HCT116 (cell line): ENCODE data around the gene FAM228B. TPM values are rescaled to one million over a fixed set of nuclear protein-coding genes. Genes with fewer than 3 reads are reported as not detected.

Experiments
- ATAC-seq: fragments of 200-7000 bp; cut with Tn5 transposase; 2 replicates; pipeline ENCODE4 v1.9.1; 2020; ENCODE audit warnings: mild to moderate bottlenecking, moderate library complexity
- BruUV-seq: library from RNA; stranded (reverse); fragments of 400-500 nt; replicated peaks from 2 replicates; lab custom pipeline; 2021; lab: Mats Ljungman, UMichigan
- CTCF ChIA-PET: fragments of 300-600 bp; sonication (Branson Sonifier 250); formaldehyde crosslinking; loops from one replicate; lab custom pipeline; 2021; ENCODE audit warnings: antibody characterized with exemption; lab: Charles Lee
- POLR2A ChIA-PET: fragments of 300-600, 350-600 bp; sonication (Branson Sonifier 250); formaldehyde crosslinking; loops from one replicate; lab custom pipeline; 2021; ENCODE audit warnings: antibody characterized with exemption; lab: Charles Lee
- RAD21 ChIA-PET, 2 experiments: fragments of 300-600 bp; sonication (Branson Sonifier 250); formaldehyde crosslinking; loops; one replicate each; lab custom pipeline; 2023; ENCODE audit warnings: low total read pairs in 2 of 2; ENCODE audit not compliant: uncharacterized antibody in 2 of 2, unreplicated experiment in 2 of 2, low non-redundant PET in 1 of 2; lab: Charles Lee
- DNase-seq: peaks from one replicate; pipeline ENCODE4 v3.0.0-alpha.2; 2010; ENCODE audit warnings: low read depth, low spot score
- H2AFZ ChIP-seq: fragments of 200-600 bp; shearing (Covaris generic), sonication (generic); 2 replicates; pipeline ENCODE4 v1.6.1; 2017; ENCODE audit warnings: low read depth, mixed run types, mixed read lengths, antibody characterized with exemption, low read length; ENCODE audit not compliant: poor library complexity, severe bottlenecking
- H3K27ac ChIP-seq: 2 replicates; pipeline ENCODE4 v1.5.1; 2012; ENCODE audit warnings: low read depth, low read length
- H3K27me3 ChIP-seq: fragments of 200-600 bp; sonication (generic); 2 replicates; pipeline ENCODE4 v1.6.1; 2016; ENCODE audit warnings: mixed run types, low read length, mixed read lengths; ENCODE audit not compliant: insufficient read depth
- H3K36me3 ChIP-seq, 2 experiments: fragments of 200-500 bp in 1 of 2; fragments of 200-600 bp in 1 of 2; sonication (Bioruptor generic) in 1 of 2; sonication (generic) in 1 of 2; 2 replicates each; pipeline versions ENCODE4 v1.5.1 to v1.6.1; 2014 to 2016; ENCODE audit warnings: low read length in 2 of 2, inconsistent platforms in 1 of 2, mixed read lengths in 1 of 2, mixed run types in 1 of 2; ENCODE audit not compliant: insufficient read depth in 2 of 2, control insufficient read depth in 1 of 2
- H3K4me1 ChIP-seq, 2 experiments: fragments of 200-600 bp in 1 of 2; sonication (generic) in 1 of 2; 2 replicates each; pipeline versions ENCODE4 v1.5.1 to v1.6.1; 2012 to 2017; ENCODE audit warnings: low read length in 2 of 2, inconsistent platforms in 1 of 2, mild to moderate bottlenecking in 1 of 2, mixed read lengths in 1 of 2, mixed run types in 1 of 2, moderate library complexity in 1 of 2; ENCODE audit not compliant: insufficient read depth in 2 of 2, control insufficient read depth in 1 of 2
- H3K4me2 ChIP-seq: fragments of 200-600 bp; sonication (generic); 2 replicates; pipeline ENCODE4 v1.6.1; 2017; ENCODE audit warnings: mixed run types, low read length, mixed read lengths
- H3K4me3 ChIP-seq, 2 experiments: fragments of 200-600 bp in 1 of 2; sonication (generic) in 1 of 2; replicated peaks in 1 of 2; 2 replicates each; pipeline ENCODE4 v1.5.1; 2011 to 2016; ENCODE audit warnings: low read length in 2 of 2, control low read depth in 1 of 2, low read depth in 1 of 2, mild to moderate bottlenecking in 1 of 2, mixed read lengths in 1 of 2, mixed run types in 1 of 2
- H3K79me2 ChIP-seq: fragments of 200-600 bp; sonication (generic); 2 replicates; pipeline ENCODE4 v1.6.1; 2017; ENCODE audit warnings: mild to moderate bottlenecking, mixed run types, low read length, moderate library complexity, mixed read lengths; ENCODE audit not compliant: insufficient read depth
- H3K9ac ChIP-seq: fragments of 200-600 bp; sonication (generic); 2 replicates; pipeline ENCODE4 v1.6.1; 2016; ENCODE audit warnings: low read length, mixed read lengths
- H3K9me2 ChIP-seq: fragments of 200-600 bp; sonication (generic), shearing (Covaris generic); 2 replicates; pipeline ENCODE4 v1.6.1; 2017; ENCODE audit warnings: mixed run types, mild to moderate bottlenecking, moderate library complexity; ENCODE audit not compliant: insufficient read depth
- H3K9me3 ChIP-seq, 2 experiments: fragments of 200-500 bp in 1 of 2; fragments of 200-600 bp in 1 of 2; sonication (Bioruptor generic) in 1 of 2; sonication (generic) in 1 of 2; 2 replicates each; pipeline ENCODE4 v1.6.1; 2014 to 2017; ENCODE audit warnings: low read length in 2 of 2, mixed read lengths in 2 of 2, inconsistent platforms in 1 of 2, low read depth in 1 of 2, mild to moderate bottlenecking in 1 of 2, mixed run types in 1 of 2, moderate library complexity in 1 of 2; ENCODE audit not compliant: control insufficient read depth in 1 of 2, insufficient read depth in 1 of 2
- H4K20me1 ChIP-seq: fragments of 200-600 bp; sonication (generic), shearing (Covaris generic); 2 replicates; pipeline ENCODE4 v1.6.1; 2017; ENCODE audit warnings: mixed run types, mild to moderate bottlenecking, moderate library complexity; ENCODE audit not compliant: insufficient read depth
- CBX3 ChIP-seq: IDR thresholded peaks from 2 replicates; pipeline ENCODE4 v1.6.1; 2012; ENCODE audit warnings: low read depth
- CEBPB ChIP-seq: IDR thresholded peaks from 2 replicates; pipeline ENCODE4 v1.6.1; 2012; ENCODE audit warnings: low read depth
- EGR1 ChIP-seq: IDR thresholded peaks from 2 replicates; pipeline ENCODE4 v1.6.1; 2012; ENCODE audit warnings: low read depth
- EZH2 ChIP-seq: fragments of 200-600 bp; sonication (generic); IDR thresholded peaks from 2 replicates; pipeline ENCODE4 v1.6.1; 2017; ENCODE audit warnings: antibody characterized with exemption, mixed run types
- JUND ChIP-seq: IDR thresholded peaks from 2 replicates; pipeline ENCODE4 v1.6.1; 2012
- POLR2A ChIP-seq: IDR thresholded peaks from 2 replicates; pipeline ENCODE4 v1.7.0; 2011; ENCODE audit warnings: borderline replicate concordance; ENCODE audit not compliant: insufficient read depth, insufficient read length; ENCODE audit errors: extremely low read depth
- POLR2AphosphoS5 ChIP-seq: IDR thresholded peaks from 2 replicates; pipeline ENCODE4 v1.6.1; 2011; ENCODE audit warnings: mild to moderate bottlenecking, low read depth, low read length, moderate library complexity
- RAD21 ChIP-seq: IDR thresholded peaks from 2 replicates; pipeline ENCODE4 v1.6.1; 2012; ENCODE audit warnings: low read depth, mild to moderate bottlenecking
- SIN3A ChIP-seq: IDR thresholded peaks from 2 replicates; pipeline ENCODE4 v1.6.1; 2012; ENCODE audit warnings: low read depth
- SP1 ChIP-seq: IDR thresholded peaks from 2 replicates; pipeline ENCODE4 v1.6.1; 2012; ENCODE audit warnings: low read depth
- SRF ChIP-seq: IDR thresholded peaks from 2 replicates; pipeline ENCODE4 v1.6.1; 2012; ENCODE audit warnings: low read depth
- TCF7L2 ChIP-seq: IDR thresholded peaks from 2 replicates; pipeline ENCODE4 v1.7.0; 2011; ENCODE audit warnings: borderline replicate concordance, inconsistent platforms; ENCODE audit not compliant: insufficient read depth, insufficient read length; ENCODE audit errors: extremely low read depth
- YY1 ChIP-seq: IDR thresholded peaks from 2 replicates; pipeline ENCODE4 v1.6.1; 2011; ENCODE audit warnings: low read length, low read depth, moderate library complexity, mild to moderate bottlenecking; ENCODE audit not compliant: insufficient replicate concordance; ENCODE audit errors: extremely low read depth
- ZFX ChIP-seq: fragments of 450-650 bp; IDR thresholded peaks from 2 replicates; pipeline ENCODE4 v1.6.1; 2017
- intact Hi-C: fragments of 100-400 bp; cut with micrococcal nuclease; formaldehyde crosslinking; loops from 2 replicates; pipeline ENCODE4 v1.10.0; 2022
- total RNA-seq: library from RNA; stranded (reverse); gene quantifications from one replicate; pipeline ENCODE4 v1.2.1, GENCODE V29; 2021; ENCODE audit not compliant: unreplicated experiment
- TF ChIP-seq, protein P1 (sequence below): IDR thresholded peaks from 2 replicates; pipeline ENCODE4 v1.6.1; 2012
- TF ChIP-seq, protein P2 (sequence below): IDR thresholded peaks from 2 replicates; pipeline ENCODE4 v1.6.1; 2011; ENCODE audit warnings: mild to moderate bottlenecking, low read length, moderate library complexity; ENCODE audit not compliant: insufficient replicate concordance; ENCODE audit errors: extremely low read depth
- TF ChIP-seq, protein P3 (sequence below): IDR thresholded peaks from 2 replicates; pipeline ENCODE4 v1.6.1; 2012

FAM228B gene
- total RNA-seq, 1 experiment from 2014 or later: 5.6 TPM

DNA sequence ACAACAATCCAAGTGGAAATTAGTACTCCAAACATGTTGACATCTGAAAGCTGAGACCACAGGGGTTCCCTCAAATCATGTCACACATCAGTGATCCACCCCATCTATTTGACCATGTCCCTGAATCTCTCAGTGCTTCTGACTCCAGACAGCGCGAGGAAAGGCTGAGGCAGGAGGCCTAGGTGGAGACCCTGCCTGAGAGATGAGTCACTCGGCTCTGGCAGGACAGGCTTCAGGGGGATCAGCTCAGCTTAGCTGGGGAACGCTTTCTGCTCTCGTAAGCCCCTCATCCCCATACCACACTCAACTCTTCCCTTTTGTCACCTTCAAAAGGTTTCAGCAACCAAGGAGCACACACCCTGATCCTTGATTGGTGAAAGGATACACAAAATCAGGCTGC is 45.8 kb downstream of the FAM228B start (continued):
- TF ChIP-seq, protein P1, sequence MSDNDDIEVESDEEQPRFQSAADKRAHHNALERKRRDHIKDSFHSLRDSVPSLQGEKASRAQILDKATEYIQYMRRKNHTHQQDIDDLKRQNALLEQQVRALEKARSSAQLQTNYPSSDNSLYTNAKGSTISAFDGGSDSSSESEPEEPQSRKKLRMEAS: no peak
- TF ChIP-seq POLR2AphosphoS5: no peak
- no peak for TF ChIP-seq POLR2A
- no peak for TF ChIP-seq EZH2

DNA sequence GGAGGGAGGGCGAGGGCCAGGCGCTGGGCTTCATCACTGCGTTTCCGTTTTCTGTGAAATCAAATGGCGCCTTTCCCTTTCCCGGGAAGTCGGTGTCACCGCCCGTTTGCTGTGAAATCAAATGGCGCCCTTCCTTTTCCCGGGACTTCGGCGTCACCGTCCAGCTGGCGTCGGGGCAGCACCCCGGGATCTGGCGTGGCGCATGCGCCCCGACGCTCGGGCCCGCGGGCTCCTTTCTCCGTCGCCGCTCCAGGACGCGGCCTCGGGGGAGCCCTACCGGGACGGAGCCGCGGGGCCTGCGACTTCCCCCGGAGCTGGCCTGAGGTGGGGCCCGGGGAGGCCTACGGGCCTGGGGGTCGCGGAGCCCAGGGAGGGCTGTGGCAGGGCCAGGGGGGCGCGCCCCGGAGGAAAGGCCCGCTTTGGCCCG is 51.6 kb downstream of the FAM228B start, which contains the start of gene FAM228A:
Gene FAM228A, plus strand, starts transcription at position 203 of the 427 bp plus-strand sequence. CDS start 428 bp downstream, outside the sequence.
- Histone ChIP-seq H3K4me1 (no peaks in the 10 kb centered on the region; a peak in 1 of 4 replicates), H3K27me3 (no peaks in the 10 kb centered on the region), H3K9me3 (no peaks in the 10 kb centered on the region), H3K4me3 (no peak within 1 kb of the TSS), H3K9ac (no peak within 1 kb of the TSS), H2AFZ (no peak within 1 kb of the TSS), H3K9me2 (no peaks in the 10 kb centered on the region), H3K36me3 (no peaks in the 10 kb centered on the region), H3K4me2 (no peak within 1 kb of the TSS), H3K79me2 (no peaks in the 10 kb centered on the region), H4K20me1 (no peaks in the 10 kb centered on the region), H3K27ac (no peak within 1 kb of the TSS)
- CTCF ChIA-PET: no interaction called here
- no peak for ATAC-seq
- DNase-seq: no peak
- RAD21 ChIA-PET: no interaction called here
- POLR2A ChIA-PET: no interaction called here
- intact Hi-C loops: no loop called here
- TF ChIP-seq ZFX (no peak), JUND (no peak), CBX3 (no peak), POLR2AphosphoS5 (no peak)
- TF ChIP-seq, all 23 proteins: peak for 0
- BruUV-seq: no TSS peak

DNA sequence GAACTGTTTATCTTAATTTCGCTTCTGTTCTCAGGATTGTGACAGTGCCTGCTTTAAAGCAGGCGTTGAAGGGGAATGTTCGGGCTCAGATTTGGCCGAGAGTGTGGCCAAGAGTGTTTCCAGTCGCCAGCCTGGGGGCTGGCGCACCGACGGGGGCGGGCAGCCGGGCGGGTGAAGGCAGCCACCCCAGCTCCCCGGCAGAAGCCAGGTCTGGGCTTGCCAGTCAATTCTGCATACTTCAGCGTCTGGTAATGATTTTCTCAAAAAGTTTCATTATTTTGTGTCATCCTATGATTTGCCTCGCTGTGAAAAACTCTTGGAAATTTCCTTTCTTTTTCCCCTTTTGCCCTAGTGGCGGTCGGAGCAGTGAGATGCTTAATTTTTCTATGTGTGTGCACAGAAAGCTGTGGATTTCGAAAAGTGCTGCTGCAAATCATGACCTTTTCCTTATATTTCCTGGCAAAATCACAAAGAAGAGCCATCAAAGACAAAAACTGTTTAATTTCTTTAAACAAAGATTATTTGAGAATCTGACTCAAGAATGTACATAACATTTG is 52.4 kb downstream of the FAM228B start:
- no peaks in the 10 kb centered on the region for H3K36me3 ChIP-seq
- H3K9ac ChIP-seq: no peak overlapping the region
- H4K20me1 ChIP-seq: no peaks in the 10 kb centered on the region
- H3K4me1 ChIP-seq: no peaks in the 10 kb centered on the region; a peak in 1 of 4 replicates
- RAD21 ChIA-PET: no interaction called here
- no peak for ATAC-seq
- H2AFZ ChIP-seq: no peak overlapping the region
- H3K4me3 ChIP-seq: no peak overlapping the region
- BruUV-seq: no TSS peak
- intact Hi-C loops: no loop called here
- no peaks in the 10 kb centered on the region for H3K9me2 ChIP-seq
- CTCF ChIA-PET: no interaction called here
- H3K79me2 ChIP-seq: no peaks in the 10 kb centered on the region
- H3K9me3 ChIP-seq: no peaks in the 10 kb centered on the region
- H3K27me3 ChIP-seq: no peaks in the 10 kb centered on the region
- DNase-seq: no peak
- POLR2A ChIA-PET: no interaction called here
- H3K27ac ChIP-seq: no peak overlapping the region
- no peak overlapping the region for H3K4me2 ChIP-seq
- no peak for TF ChIP-seq POLR2AphosphoS5
- TF ChIP-seq, protein P1: no peak
- TF ChIP-seq EGR1: no peak
- TF ChIP-seq JUND: no peak
- TF ChIP-seq EZH2: no peak
- no peak for TF ChIP-seq SIN3A
- no peak for TF ChIP-seq YY1
- no peak for TF ChIP-seq SRF
- TF ChIP-seq SP1: no peak
- no peak for TF ChIP-seq CEBPB
- no peak for TF ChIP-seq ZFX
- TF ChIP-seq, protein P2, sequence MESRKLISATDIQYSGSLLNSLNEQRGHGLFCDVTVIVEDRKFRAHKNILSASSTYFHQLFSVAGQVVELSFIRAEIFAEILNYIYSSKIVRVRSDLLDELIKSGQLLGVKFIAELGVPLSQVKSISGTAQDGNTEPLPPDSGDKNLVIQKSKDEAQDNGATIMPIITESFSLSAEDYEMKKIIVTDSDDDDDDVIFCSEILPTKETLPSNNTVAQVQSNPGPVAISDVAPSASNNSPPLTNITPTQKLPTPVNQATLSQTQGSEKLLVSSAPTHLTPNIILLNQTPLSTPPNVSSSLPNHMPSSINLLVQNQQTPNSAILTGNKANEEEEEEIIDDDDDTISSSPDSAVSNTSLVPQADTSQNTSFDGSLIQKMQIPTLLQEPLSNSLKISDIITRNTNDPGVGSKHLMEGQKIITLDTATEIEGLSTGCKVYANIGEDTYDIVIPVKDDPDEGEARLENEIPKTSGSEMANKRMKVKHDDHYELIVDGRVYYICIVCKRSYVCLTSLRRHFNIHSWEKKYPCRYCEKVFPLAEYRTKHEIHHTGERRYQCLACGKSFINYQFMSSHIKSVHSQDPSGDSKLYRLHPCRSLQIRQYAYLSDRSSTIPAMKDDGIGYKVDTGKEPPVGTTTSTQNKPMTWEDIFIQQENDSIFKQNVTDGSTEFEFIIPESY: no peak
- no peak for TF ChIP-seq RAD21
- no peak for TF ChIP-seq TCF7L2
- TF ChIP-seq CBX3: no peak
- TF ChIP-seq, protein P3, sequence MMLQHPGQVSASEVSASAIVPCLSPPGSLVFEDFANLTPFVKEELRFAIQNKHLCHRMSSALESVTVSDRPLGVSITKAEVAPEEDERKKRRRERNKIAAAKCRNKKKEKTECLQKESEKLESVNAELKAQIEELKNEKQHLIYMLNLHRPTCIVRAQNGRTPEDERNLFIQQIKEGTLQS: no peak
